Measurements from ENCODE around the gene ELK4.

GRCh38 chr1:205601205-205601604 is 30.6 kb downstream of the ELK4 start:
- no peak for TF ChIP-seq REST (IDR thresholded peaks at IDR 0.05; ENCODE audit: insufficient read depth in 1 of 2, low read depth in 2 of 2, low read length in 2 of 2)
- TF ChIP-seq POLR2AphosphoS5 (IDR thresholded peaks at IDR 0.05; ENCODE audit: low read depth, low read length): no peak
- no peak for TF ChIP-seq SIN3A (IDR thresholded peaks at IDR 0.05; ENCODE audit: borderline replicate concordance, insufficient read depth, low read length)
- TF ChIP-seq TAF1 (IDR thresholded peaks at IDR 0.05; ENCODE audit: borderline replicate concordance, insufficient read depth, low read length): no peak
- TF ChIP-seq FOXP2 (optimal IDR thresholded peaks at IDR 0.05; ENCODE audit: borderline replicate concordance, extremely low read depth, extremely low read length, insufficient read depth): no peak
